H9 (cell line): ENCODE measurements around the gene MDH1. TPM values are rescaled to one million over a fixed set of nuclear protein-coding genes. Genes with fewer than 3 reads are reported as not detected.

Experiments
- DNase-seq: peaks from one replicate; pipeline ENCODE4 v3.0.0-alpha.2; 2017
- H2AFZ ChIP-seq: one replicate; pipeline ENCODE4 v1.6.1; 2013; ENCODE audit warnings: mild to moderate bottlenecking, low read length, control low read depth, moderate library complexity
- H2AK5ac ChIP-seq: 2 replicates; pipeline ENCODE4 v1.6.1; 2013; ENCODE audit warnings: low read length, control low read depth, mixed read lengths; ENCODE audit not compliant: insufficient read length
- H2BK120ac ChIP-seq: one replicate; pipeline ENCODE4 v1.6.1; 2013; ENCODE audit warnings: low read depth, mild to moderate bottlenecking, low read length, control low read depth, inconsistent platforms; ENCODE audit not compliant: poor library complexity, severe bottlenecking
- H2BK12ac ChIP-seq: 2 replicates; pipeline ENCODE4 v1.6.1; 2013; ENCODE audit warnings: low read length, control low read depth, mixed read lengths, low read depth; ENCODE audit not compliant: insufficient read length
- H2BK15ac ChIP-seq: 2 replicates; pipeline ENCODE4 v1.6.1; 2013; ENCODE audit warnings: low read depth, low read length, control low read depth
- H2BK20ac ChIP-seq: one replicate; pipeline ENCODE4 v1.6.1; 2013; ENCODE audit warnings: low read depth, mild to moderate bottlenecking, low read length, control low read depth, inconsistent platforms; ENCODE audit not compliant: poor library complexity, severe bottlenecking
- H2BK5ac ChIP-seq: 2 replicates; pipeline ENCODE4 v1.6.1; 2013; ENCODE audit warnings: low read length, control low read depth, mixed read lengths; ENCODE audit not compliant: insufficient read length
- H3K14ac ChIP-seq: 2 replicates; pipeline ENCODE4 v1.6.1; 2013; ENCODE audit warnings: low read length, control low read depth; ENCODE audit not compliant: insufficient read depth
- H3K18ac ChIP-seq: 2 replicates; pipeline ENCODE4 v1.6.1; 2013; ENCODE audit warnings: low read depth, mild to moderate bottlenecking, mixed read lengths, low read length, control low read depth; ENCODE audit not compliant: insufficient read length
- H3K23ac ChIP-seq: 2 replicates; pipeline ENCODE4 v1.6.1; 2013; ENCODE audit warnings: low read length, control low read depth, mixed read lengths, low read depth; ENCODE audit not compliant: insufficient read length
- H3K23me2 ChIP-seq: 2 replicates; pipeline ENCODE4 v1.6.1; 2013; ENCODE audit warnings: low read depth, mild to moderate bottlenecking, mixed read lengths, low read length, control low read depth; ENCODE audit not compliant: insufficient read length, poor library complexity, severe bottlenecking
- H3K27ac ChIP-seq: 2 replicates; pipeline ENCODE4 v1.5.1; 2013; ENCODE audit warnings: low read length, control low read depth, mixed read lengths, low read depth; ENCODE audit not compliant: insufficient read length
- H3K27me3 ChIP-seq: 2 replicates; pipeline ENCODE4 v1.6.1; 2013; ENCODE audit warnings: low read length, control low read depth, inconsistent platforms; ENCODE audit not compliant: insufficient read depth
- H3K4ac ChIP-seq: 2 replicates; pipeline ENCODE4 v1.6.1; 2013; ENCODE audit warnings: low read depth, mild to moderate bottlenecking, control low read depth, inconsistent platforms, low read length, moderate library complexity
- H3K4me1 ChIP-seq: 2 replicates; pipeline ENCODE4 v1.6.1; 2013; ENCODE audit warnings: low read length, control low read depth, inconsistent platforms; ENCODE audit not compliant: insufficient read depth
- H3K4me2 ChIP-seq: 2 replicates; pipeline ENCODE4 v1.6.1; 2013; ENCODE audit warnings: low read length, control low read depth, mixed read lengths; ENCODE audit not compliant: insufficient read length, insufficient read depth
- H3K56ac ChIP-seq: 2 replicates; pipeline ENCODE4 v1.6.1; 2013; ENCODE audit warnings: low read depth, mild to moderate bottlenecking, mixed read lengths, low read length, control low read depth; ENCODE audit not compliant: insufficient read length
- H3K79me1 ChIP-seq: 2 replicates; pipeline ENCODE4 v1.6.1; 2013; ENCODE audit warnings: low read depth, mild to moderate bottlenecking, moderate library complexity, low read length, control low read depth, inconsistent platforms; ENCODE audit not compliant: insufficient read depth, poor library complexity, severe bottlenecking
- H3K79me2 ChIP-seq: 2 replicates; pipeline ENCODE4 v1.6.1; 2013; ENCODE audit warnings: low read length, control low read depth, inconsistent platforms; ENCODE audit not compliant: insufficient read depth
- H3K9ac ChIP-seq: 2 replicates; pipeline ENCODE4 v1.6.1; 2013; ENCODE audit warnings: low read length, control low read depth, mixed read lengths; ENCODE audit not compliant: insufficient read length; ENCODE audit errors: extremely low read depth
- H3K9me3 ChIP-seq: one replicate; pipeline ENCODE4 v1.6.1; 2013; ENCODE audit warnings: low read depth, low read length, inconsistent platforms; ENCODE audit not compliant: control insufficient read depth
- H3T11ph ChIP-seq: one replicate; pipeline ENCODE4 v1.6.1; 2013; ENCODE audit warnings: mild to moderate bottlenecking, low read length, control low read depth, inconsistent platforms
- H4K20me1 ChIP-seq: one replicate; pipeline ENCODE4 v1.6.1; 2013; ENCODE audit not compliant: control insufficient read depth, insufficient read length, insufficient read depth
- H4K5ac ChIP-seq: 2 replicates; pipeline ENCODE4 v1.6.1; 2013; ENCODE audit warnings: low read depth, mild to moderate bottlenecking, mixed read lengths, low read length, control low read depth; ENCODE audit not compliant: insufficient read length
- H4K8ac ChIP-seq: replicated peaks from 2 replicates; pipeline ENCODE4 v1.6.1; 2013; ENCODE audit warnings: low read length, control low read depth, mixed read lengths, low read depth; ENCODE audit not compliant: insufficient read length
- H4K91ac ChIP-seq: 2 replicates; pipeline ENCODE4 v1.6.1; 2013; ENCODE audit warnings: low read depth, mild to moderate bottlenecking, moderate library complexity, mixed read lengths, low read length, control low read depth; ENCODE audit not compliant: insufficient read length
- H3K27ac Mint-ChIP-seq, 3 experiments: 2 replicates in 2 of 3; 3 replicates in 1 of 3; pipeline ENCODE4 v1.8.0; 2020 to 2021; ENCODE audit warnings: mixed read lengths in 3 of 3, mild to moderate bottlenecking in 1 of 3, moderate library complexity in 1 of 3
- H3K27me3 Mint-ChIP-seq: 2 replicates; pipeline ENCODE4 v1.8.0; 2021; ENCODE audit warnings: low read depth, mild to moderate bottlenecking, moderate library complexity, mixed read lengths
- H3K36me3 Mint-ChIP-seq, 3 experiments: 2 replicates in 2 of 3; 3 replicates in 1 of 3; pipeline ENCODE4 v1.8.0; 2020 to 2021; ENCODE audit warnings: low read depth in 3 of 3, mixed read lengths in 3 of 3; ENCODE audit not compliant: insufficient read depth in 1 of 3
- H3K4me1 Mint-ChIP-seq, 2 experiments: 2 replicates each; pipeline ENCODE4 v1.8.0; 2020; ENCODE audit warnings: mixed read lengths in 2 of 2
- H3K4me3 Mint-ChIP-seq, 2 experiments: 2 replicates in 1 of 2; 3 replicates in 1 of 2; pipeline ENCODE4 v1.8.0; 2020 to 2021; ENCODE audit warnings: mild to moderate bottlenecking in 2 of 2, mixed read lengths in 2 of 2, moderate library complexity in 1 of 2
- H3K9me3 Mint-ChIP-seq, 2 experiments: 2 replicates in 1 of 2; 3 replicates in 1 of 2; pipeline ENCODE4 v1.8.0; 2020; ENCODE audit warnings: mild to moderate bottlenecking in 2 of 2, mixed read lengths in 2 of 2, moderate library complexity in 1 of 2
- CTCF ChIP-seq: fragments of 200-600 bp; sonication (generic); conservative IDR thresholded peaks from 3 replicates; pipeline ENCODE4 v1.8.0; 2021; ENCODE audit warnings: antibody characterized with exemption, mild to moderate bottlenecking
- WGBS: extraction: QIAGEN DNeasy Blood & Tissue Kit; methylation state at CpG from one replicate; pipeline ENCODE4 v1.1.7; 2013; ENCODE audit warnings: missing lambda C conversion rate, low lambda C conversion rate, mixed read lengths; ENCODE audit not compliant: insufficient read length; ENCODE audit errors: extremely low coverage; 5-methylcytosine and 5-hydroxymethylcytosine counted together
- total RNA-seq: library from RNA; stranded (reverse); gene quantifications from 2 replicates; pipeline ENCODE4 v1.2.1, GENCODE V29; 2021

MDH1 gene
- total RNA-seq, 1 experiment from 2014 or later = 324 TPM

- no peak overlapping the region for H3K27ac ChIP-seq
- no peak overlapping the region for H3T11ph ChIP-seq
- H3K4ac ChIP-seq = no peak overlapping the region
- H3K14ac ChIP-seq = no peak overlapping the region
- H2BK15ac ChIP-seq = no peak overlapping the region
- H4K91ac ChIP-seq = no peak overlapping the region
- H3K23me2 ChIP-seq = no peaks in the 10 kb centered on the region
- no peak overlapping the region for H2BK120ac ChIP-seq
- Mint-ChIP-seq H3K4me3 (no peak overlapping the region), H3K36me3 (peaks cover 0 to 32% (median 11%) of the 10 kb centered on the region in 3 experiments; a peak in 6 of 7 replicates), H3K9me3 (peaks cover 12 to 21% of the 10 kb centered on the region in 2 experiments), H3K27me3 (no peaks in the 10 kb centered on the region), H3K4me1 (no peaks in the 10 kb centered on the region), H3K27ac (no peak overlapping the region)
- no peak overlapping the region for H3K18ac ChIP-seq
- H2AK5ac ChIP-seq = no peak overlapping the region
- no peak overlapping the region for H2BK12ac ChIP-seq
- H3K27me3 ChIP-seq = no peaks in the 10 kb centered on the region
- no peaks in the 10 kb centered on the region for H3K4me1 ChIP-seq
- no peak for DNase-seq
- H3K79me2 ChIP-seq = no peaks in the 10 kb centered on the region
- no peak overlapping the region for H3K9ac ChIP-seq
- no CpG with 5 or more reads among the region's 4 CpGs for WGBS
- no peaks in the 10 kb centered on the region for H4K20me1 ChIP-seq
- H2AFZ ChIP-seq = no peak overlapping the region
- H2BK20ac ChIP-seq = no peak overlapping the region
- H4K5ac ChIP-seq = no peak overlapping the region
- no peak overlapping the region for H2BK5ac ChIP-seq
- no peak overlapping the region for H3K4me2 ChIP-seq
- H3K56ac ChIP-seq = no peak overlapping the region
- no peaks in the 10 kb centered on the region for H3K79me1 ChIP-seq
- H4K8ac ChIP-seq = no peak overlapping the region
- no peaks in the 10 kb centered on the region for H3K9me3 ChIP-seq
- no peak for TF ChIP-seq CTCF
- H3K23ac ChIP-seq = no peak overlapping the region
Measured at GRCh38 chr2:63651861-63652651, 63.3 kb downstream of the MDH1 start.
